ENCODE results near the gene CRYBA2. TPM values are rescaled to one million over a fixed set of nuclear protein-coding genes. Genes with fewer than 3 reads are reported as not detected.

The CRYBA2 gene
- polyA plus RNA-seq, 1 experiment: 0.26 TPM

DNA sequence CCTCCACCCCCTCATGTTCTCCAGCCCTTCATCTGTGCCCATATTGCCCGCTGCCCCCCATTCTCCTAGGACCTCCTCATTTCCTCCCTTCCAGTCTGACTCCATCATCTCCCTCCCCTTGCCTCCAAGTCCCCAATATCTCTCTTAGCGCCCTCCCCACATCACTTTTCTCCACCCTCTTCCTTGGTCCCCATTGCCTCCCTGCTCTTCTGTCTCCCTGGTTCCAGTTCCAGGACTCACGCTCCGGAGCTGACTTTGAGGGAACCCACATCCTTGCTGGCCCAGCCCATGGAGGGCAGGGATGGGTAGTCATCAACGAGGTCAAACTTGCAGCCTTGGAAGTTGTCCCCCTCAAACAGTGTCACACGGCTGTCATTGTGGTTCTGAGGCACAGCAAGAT lies 2.6 kb downstream of the CRYBA2 start:
- ChIA-PET POLR2A (interaction anchor here (0.6 kb wide), 1 partner anchor 130 kb away, joined by 6 read pairs; no protein-coding TSS in a partner anchor), CTCF (interaction anchor here (1.1 to 2.5 kb wide), 3 partner anchors 10 to 15 kb away, joined by 3 to 14 read pairs (median 4); no protein-coding TSS in a partner anchor)
- no peak for DNase-seq (ENCODE audit: low read depth)
- TF ChIP-seq, protein P1, sequence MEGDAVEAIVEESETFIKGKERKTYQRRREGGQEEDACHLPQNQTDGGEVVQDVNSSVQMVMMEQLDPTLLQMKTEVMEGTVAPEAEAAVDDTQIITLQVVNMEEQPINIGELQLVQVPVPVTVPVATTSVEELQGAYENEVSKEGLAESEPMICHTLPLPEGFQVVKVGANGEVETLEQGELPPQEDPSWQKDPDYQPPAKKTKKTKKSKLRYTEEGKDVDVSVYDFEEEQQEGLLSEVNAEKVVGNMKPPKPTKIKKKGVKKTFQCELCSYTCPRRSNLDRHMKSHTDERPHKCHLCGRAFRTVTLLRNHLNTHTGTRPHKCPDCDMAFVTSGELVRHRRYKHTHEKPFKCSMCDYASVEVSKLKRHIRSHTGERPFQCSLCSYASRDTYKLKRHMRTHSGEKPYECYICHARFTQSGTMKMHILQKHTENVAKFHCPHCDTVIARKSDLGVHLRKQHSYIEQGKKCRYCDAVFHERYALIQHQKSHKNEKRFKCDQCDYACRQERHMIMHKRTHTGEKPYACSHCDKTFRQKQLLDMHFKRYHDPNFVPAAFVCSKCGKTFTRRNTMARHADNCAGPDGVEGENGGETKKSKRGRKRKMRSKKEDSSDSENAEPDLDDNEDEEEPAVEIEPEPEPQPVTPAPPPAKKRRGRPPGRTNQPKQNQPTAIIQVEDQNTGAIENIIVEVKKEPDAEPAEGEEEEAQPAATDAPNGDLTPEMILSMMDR (IDR thresholded peaks at IDR 0.05; ENCODE audit: insufficient read depth, low read depth, low read length): no peak
- Histone ChIP-seq H3K36me3 (ENCODE audit: control insufficient read depth, insufficient read depth, low read length) (no peaks in the 10 kb centered on the region), H3K4me3 (ENCODE audit: low read depth, low read length) (no peak overlapping the region), H3K27me3 (ENCODE audit: control insufficient read depth, insufficient read depth, low read length) (peaks cover 76% of the 10 kb centered on the region)

DNA sequence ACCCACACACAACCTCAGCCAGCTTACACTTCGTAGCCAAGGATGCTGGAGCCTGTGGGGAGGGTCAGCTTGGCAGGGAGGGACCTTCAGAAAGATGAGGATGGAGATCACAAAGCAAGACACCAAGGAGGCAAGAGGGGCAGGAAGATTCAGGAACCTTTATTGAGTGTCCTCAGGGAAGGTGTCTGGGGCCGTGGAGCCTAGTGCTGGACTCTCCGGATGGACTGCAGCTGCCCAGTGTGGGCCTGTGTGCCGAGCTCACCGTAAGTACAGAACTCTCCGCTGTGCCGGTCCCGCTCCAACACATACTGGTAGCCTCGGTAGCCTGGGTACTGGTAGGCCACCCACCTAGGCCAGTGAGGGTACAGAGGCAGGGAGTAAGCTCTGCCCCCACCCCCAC lies 3.2 kb downstream of the CRYBA2 start:
- DNase-seq (ENCODE audit: low read depth): no peak
- POLR2A ChIA-PET: interaction anchor here (0.6 kb wide), 1 partner anchor 129 kb away, joined by 6 read pairs; no protein-coding TSS in a partner anchor
- Histone ChIP-seq H3K27me3 (ENCODE audit: control insufficient read depth, insufficient read depth, low read length) (peaks cover 74% of the 10 kb centered on the region), H3K36me3 (ENCODE audit: control insufficient read depth, insufficient read depth, low read length) (no peaks in the 10 kb centered on the region), H3K4me3 (ENCODE audit: low read depth, low read length) (no peak overlapping the region)
- CTCF ChIA-PET: interaction anchor here (1.0 to 1.4 kb wide), 2 partner anchors 10 to 14 kb away, joined by 4 to 6 read pairs; no protein-coding TSS in a partner anchor
- TF ChIP-seq, protein P1 (IDR thresholded peaks at IDR 0.05; ENCODE audit: insufficient read depth, low read depth, low read length): no peak

DNA sequence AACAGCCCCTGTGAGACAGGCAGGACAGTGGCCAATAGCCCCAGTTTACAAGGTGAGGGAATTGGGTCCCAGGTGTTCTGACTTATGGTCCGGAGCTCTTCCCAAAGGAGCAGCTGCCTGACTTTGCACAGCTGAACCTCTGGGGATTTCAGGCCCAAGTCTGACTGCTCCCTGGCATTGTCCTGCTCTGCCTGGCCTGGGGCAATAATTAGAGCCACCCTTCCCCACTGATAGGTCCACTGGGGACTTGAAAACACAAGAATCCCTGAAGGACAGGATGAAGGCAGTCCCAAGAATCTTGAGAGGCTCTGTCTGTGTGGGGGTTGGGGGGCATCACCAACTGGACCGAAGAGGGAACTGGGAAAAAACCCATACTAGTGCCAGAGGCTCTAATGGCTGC lies 4.6 kb downstream of the CRYBA2 start:
- CTCF ChIA-PET: interaction anchor here (1.0 to 2.2 kb wide), 3 partner anchors 9 to 41 kb away, joined by 3 to 8 read pairs (median 5); no protein-coding TSS in a partner anchor

DNA sequence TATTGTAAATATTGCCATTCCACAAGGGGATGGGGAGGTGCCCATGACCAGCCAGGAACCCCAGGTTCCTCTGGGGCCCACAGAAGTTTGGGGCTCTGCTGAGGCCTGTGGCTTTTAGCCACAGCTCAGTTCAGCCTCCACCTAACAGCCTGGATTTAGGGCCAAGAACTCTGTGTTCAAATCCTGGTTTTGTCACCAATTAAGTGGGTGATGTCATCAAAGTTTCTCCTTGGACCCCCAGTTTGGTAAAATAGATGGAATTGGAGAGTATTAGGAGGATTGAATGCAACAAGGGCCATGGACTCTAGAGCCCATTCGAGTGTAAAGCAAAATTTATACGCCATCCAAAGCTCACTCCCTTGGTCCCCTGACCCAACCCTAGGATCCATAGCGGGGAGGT lies 5.1 kb downstream of the CRYBA2 start:
- Histone ChIP-seq H3K27me3 (ENCODE audit: control insufficient read depth, insufficient read depth, low read length) (peaks cover 75% of the 10 kb centered on the region), H3K36me3 (ENCODE audit: control insufficient read depth, insufficient read depth, low read length) (no peaks in the 10 kb centered on the region), H3K4me3 (ENCODE audit: low read depth, low read length) (no peak overlapping the region)
- ChIA-PET CTCF (interaction anchor here (1.0 to 2.2 kb wide), 3 partner anchors 8 to 42 kb away, joined by 3 to 8 read pairs (median 5); no protein-coding TSS in a partner anchor), POLR2A (no interaction called here)
- DNase-seq (ENCODE audit: low read depth): no peak
- TF ChIP-seq, protein P1 (IDR thresholded peaks at IDR 0.05; ENCODE audit: insufficient read depth, low read depth, low read length): no peak

More for the DNA sequence above, 4.6 kb downstream of the CRYBA2 start:
- TF ChIP-seq, protein P1 (IDR thresholded peaks at IDR 0.05; ENCODE audit: insufficient read depth, low read depth, low read length): no peak
- DNase-seq (ENCODE audit: low read depth): no peak
- Histone ChIP-seq H3K36me3 (ENCODE audit: control insufficient read depth, insufficient read depth, low read length) (no peaks in the 10 kb centered on the region), H3K27me3 (ENCODE audit: control insufficient read depth, insufficient read depth, low read length) (peaks cover 72% of the 10 kb centered on the region), H3K4me3 (ENCODE audit: low read depth, low read length) (no peak overlapping the region)
- POLR2A ChIA-PET: no interaction called here

DNA sequence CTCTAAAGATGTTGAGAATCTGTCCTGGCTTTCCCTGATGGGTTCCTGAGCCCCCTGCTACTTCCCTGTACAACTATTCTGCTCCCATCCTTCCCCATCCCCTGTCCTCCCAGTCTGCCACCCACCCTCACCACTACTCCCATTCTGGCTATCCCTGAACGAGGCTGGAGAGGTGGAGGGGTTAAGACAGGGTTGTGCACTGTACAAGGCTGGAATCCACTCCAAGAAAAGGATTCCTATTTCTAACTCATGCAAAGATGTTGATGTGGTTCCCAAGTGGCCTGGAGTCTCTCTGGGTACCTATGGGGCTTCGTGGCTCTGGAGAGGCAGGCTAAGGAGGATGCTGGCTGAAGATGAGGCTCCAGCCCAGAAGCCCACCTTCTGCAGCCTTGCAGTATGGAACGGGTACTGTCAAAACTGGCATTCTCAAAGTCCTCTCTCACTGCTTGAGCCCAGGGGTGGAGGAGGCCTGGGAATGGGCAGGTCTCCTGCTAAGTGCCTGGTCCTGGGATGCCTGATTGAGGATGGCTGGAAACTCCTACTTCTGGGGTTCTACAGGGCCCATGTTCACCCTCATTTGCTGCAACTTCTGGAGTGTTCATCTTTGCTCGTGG lies 7.0 kb downstream of the CRYBA2 start:
- H3K27me3 ChIP-seq (ENCODE audit: control insufficient read depth, insufficient read depth, low read length): peaks cover 75% of the 10 kb centered on the region
- CTCF ChIA-PET: no interaction called here

More for the DNA sequence above, 7.0 kb downstream of the CRYBA2 start:
- Histone ChIP-seq H3K36me3 (ENCODE audit: control insufficient read depth, insufficient read depth, low read length) (no peaks in the 10 kb centered on the region), H3K4me3 (ENCODE audit: low read depth, low read length) (no peak overlapping the region)
- DNase-seq (ENCODE audit: low read depth): no peak
- POLR2A ChIA-PET: no interaction called here
- TF ChIP-seq, protein P1 (IDR thresholded peaks at IDR 0.05; ENCODE audit: insufficient read depth, low read depth, low read length): no peak
